GM21717 (cell line): ENCODE results near the gene WDR70.
"Not testable (repeated sequence)": the region's sequence is repeated elsewhere in the genome, so short reads cannot be mapped to it uniquely, and the experiment has no call there.

Experiments used
- ATAC-seq: cut with Tn5 transposase; IDR thresholded peaks from one replicate; pipeline ENCODE4 v1.9.1; 2021; ENCODE audit warnings: mild to moderate bottlenecking, moderate library complexity; ENCODE audit not compliant: unreplicated experiment

WDR70 gene

DNA sequence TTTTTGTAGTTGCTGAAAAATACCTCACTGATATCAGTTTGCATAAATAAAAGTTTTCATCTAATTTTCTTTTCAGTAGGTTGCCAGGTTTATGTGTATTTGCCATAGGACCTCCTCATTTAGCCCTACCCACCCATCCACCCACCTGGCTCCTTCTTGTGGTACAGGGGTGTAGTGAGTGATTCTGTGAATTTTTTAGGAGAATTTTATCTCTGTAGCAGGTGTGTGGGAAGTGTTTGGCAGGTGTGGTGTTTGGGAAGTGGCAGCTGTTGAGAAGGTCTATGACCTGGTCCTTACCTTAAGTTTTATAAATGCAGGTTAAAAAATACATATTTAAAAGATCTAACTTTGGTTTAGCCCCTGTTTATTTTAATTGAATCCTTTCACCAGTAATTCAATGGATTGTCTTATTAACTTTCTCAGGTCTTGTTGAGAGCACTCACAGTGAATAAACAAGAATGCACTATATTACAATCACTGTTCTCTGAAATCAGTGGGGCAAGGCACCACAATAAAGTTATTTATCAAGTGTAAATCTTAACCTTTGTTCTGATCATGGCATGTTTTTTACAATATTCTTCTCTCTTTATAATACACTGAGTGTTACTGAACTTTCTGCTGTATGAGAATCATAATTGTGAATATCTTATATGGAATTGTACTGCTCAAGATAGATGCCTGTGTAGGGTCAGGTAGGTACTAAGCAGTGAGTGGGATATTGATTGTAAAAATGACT is 189.1 kb downstream of the WDR70 start:
- no peak for ATAC-seq

DNA sequence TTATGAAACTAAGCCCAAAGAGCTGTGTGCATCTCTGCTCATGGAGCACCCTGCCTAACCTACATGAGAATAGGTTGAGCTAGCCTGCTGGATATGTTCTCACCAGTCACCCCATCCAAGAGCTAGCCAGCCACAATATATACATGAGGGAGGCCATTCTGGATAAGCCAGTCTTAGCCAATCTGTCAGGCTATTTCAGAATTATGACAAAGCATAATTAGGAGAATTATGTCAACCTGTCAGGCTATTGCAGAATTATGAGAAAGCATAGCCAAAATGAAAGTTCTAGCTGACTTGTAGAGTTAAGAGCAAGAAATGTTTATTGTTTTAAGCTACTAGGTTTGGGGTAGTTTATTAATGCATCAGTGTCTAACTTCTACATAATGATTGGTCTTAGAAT is 189.8 kb downstream of the WDR70 start:
- ATAC-seq, result no peak

DNA sequence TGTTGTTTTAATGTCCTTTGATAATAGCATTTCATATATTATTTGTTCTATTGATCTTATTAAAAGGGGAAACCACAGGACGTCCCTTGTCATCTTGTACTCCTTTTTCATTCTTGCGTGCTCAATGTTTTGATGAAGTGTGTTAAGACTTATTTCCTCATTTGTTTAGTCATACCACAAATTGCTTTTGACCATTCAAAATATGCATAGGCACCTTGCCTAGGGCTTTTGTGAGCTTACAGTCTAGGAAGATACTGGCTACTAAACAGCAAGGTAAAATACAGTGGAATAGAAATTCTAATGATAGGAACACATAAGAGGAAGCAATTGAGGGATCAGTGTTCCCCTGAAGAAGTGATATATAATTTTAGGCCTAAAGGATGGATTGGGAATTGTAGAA is 190.3 kb downstream of the WDR70 start:
- ATAC-seq, result no peak

DNA sequence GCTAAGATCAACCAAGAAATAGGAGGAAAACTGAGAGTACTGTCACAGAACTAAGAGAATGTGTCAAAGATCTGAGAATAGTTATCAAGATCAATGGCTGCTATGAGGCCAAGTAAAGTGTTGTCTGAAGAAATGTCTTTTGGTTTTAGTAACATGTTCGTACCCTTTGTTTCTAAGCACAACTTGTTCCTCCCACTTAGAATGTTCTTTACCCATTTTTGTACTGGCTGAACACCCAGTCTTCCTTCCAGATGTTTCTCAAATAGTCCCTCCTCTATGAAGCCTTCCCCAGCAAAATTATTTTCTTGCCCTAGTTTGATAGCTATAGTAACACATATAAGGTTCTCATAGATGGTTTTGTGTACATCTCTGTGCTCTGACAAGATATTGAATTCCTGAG is 191.5 kb downstream of the WDR70 start:
- ATAC-seq, result no peak

DNA sequence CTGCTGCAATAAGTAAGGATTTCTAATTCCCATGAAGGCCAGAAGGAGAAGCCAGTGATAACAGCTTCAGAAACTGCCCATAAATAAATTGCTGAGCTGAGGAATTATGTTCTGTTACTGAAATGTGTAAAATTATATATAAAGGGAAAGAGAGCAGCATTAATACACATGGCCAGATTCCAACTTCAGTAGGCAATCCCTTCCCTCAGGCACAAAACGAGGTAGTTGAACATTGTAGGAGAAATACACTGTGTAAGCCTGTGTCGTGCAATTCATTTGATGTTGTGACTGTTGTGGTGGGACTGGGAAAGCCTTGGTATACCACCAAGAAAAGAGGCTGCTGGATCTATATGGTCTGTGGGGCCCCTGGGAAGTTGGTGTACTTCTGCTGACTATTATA is 192.9 kb downstream of the WDR70 start:
- ATAC-seq, result no peak

DNA sequence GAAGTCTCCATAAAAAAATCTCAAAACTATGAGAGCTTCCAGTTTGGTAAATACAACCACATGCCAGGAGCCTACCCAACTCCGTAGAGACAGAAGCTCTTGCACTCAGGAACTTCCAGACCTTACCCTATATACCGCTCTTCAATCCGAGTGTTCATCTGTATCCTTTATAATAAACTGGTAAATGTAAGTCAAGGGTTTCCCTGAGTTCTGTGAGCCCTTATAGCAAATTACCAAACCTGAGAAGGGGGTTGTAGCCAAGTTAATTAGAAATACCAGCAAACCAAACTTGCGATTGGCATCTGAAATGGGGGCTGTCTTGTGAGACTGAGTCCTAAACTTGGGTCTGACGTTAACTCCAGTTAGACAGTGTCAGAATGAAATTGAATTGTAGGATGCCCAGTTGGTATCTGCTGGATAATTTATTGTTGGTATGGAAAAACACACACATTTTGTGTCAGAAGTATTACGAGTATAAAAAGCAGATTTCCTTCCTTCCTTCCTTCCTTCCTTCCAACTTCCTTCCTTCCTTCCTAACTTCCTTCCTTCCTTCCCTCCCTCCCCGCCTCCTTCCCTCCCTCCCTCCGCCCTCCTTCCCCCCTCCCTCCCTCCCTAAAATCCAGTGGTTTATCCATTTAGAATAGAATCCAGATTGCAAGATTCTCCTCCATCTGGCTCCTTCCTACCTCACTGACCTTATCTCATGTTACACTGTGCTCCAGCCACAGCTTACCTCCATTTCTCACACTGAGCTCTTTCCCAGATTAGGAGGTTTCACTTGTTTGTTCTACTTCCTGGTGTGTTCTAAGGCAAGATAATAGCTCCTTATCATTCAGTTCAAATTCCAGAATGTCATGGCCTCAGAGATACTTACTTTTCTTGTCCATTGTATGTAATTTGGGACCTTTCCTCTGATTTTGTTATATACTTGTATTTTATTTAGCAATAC is 196.7 kb downstream of the WDR70 start:
- no peak for ATAC-seq

DNA sequence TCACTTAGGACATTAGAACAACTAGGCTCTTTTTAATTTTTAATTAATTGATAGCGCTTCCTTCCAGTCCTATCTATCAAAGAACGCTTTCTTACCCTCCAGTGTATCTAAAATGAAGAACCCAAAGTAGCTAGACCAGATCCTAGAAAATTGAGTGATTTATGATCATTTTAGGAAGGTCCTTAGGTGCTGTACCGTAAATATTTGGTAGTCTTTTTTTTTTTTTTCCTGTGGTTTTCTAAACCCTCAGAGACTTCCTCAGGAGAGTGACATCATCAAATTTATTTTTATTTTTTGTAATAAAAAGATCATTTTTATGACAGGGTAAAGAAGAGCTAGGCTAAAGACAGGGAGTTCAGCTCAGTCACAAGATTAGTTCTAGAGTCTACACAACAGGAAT is 197.4 kb downstream of the WDR70 start:
- ATAC-seq, result no peak

DNA sequence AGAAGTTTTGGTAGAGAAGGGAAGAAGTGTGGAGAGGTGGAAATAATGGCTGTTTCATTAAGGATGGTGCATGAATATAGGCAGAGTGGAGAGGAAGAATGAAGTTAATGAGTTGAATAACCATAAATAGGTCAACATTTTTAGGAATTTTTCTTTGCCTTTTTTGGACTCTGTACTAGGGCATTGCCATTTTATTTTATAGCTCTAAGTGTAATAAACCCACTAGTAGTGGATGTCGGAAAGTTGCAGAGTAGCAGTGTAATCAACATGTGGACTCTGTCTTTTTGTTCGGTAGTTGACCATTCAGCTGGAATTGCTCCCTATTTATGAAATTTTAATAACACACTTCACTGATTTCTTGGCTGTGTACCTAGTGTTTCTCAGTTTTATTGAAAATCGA is 199.1 kb downstream of the WDR70 start:
- no peak for ATAC-seq

DNA sequence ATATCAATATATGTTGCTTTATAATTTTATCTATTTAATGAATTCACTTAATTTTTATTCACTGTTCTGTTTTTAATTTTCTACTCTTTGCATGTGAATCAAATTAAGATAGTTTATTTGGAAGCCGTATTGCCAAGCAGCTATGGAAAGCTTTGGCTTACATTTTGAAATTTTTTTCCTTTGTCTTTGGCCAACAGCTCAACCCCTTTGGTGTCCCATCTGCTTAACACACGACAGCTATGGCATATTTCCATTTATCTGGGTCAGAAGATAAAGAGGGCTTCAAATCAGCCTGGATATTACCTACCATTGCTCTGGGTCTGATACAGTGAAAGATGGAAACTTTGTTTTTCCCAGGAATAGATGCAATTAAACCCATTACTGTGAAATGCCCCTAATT is 201.0 kb downstream of the WDR70 start:
- ATAC-seq, result no peak

DNA sequence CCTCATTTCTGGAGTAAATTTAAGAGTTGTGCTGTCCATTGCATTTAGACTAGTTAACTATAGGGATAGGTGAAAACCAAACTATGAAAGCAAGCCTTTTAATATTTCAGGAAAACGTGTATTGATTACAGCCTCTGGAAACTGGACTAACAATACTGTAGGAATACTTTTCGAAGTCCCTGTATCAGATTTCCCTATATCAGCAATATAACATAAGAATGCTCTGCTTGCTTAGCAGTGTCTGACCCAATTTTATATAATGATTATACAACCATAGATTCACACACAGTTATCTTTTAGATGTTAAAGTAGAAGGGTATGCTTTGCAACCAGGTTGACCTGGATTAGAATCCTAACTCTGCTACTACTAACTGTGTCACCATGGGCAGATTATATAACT is 203.1 kb downstream of the WDR70 start:
- no peak for ATAC-seq

DNA sequence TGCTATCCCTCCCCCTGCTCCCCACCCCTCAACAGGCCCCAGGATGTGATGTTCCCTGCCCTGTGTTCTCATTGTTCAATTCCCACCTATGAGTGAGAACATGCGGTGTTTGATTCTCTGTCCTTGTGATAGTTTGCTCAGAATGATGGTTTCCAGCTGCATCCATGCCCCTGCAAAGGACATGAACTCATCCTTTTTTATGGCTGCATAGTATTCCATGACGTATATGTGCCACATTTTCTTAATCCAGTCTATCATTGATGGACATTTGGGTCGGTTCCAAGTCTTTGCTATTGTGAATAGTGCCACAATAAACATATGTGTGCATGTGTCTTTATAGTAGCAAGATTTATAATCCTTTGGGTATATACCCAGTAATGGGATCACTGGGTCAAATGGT is 214.2 kb downstream of the WDR70 start:
- ATAC-seq, result not testable (repeated sequence)

DNA sequence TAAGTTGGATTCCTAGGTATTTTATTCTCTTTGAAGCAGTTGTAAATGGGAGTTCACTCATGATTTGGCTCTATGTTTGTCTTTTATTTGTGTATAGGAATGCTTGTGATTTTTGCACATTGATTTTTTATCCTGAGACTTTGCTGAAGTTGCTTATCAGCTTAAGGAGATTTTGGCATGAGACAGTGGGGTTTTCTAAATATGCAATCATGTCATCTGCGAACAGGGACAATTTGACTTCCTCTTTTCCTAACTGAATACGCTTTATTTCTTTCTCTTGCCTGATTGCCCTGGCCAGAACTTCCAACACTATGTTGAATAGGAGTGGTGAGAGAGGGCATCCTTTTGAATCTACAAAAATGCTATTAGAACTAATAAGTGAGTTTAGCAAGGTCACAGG is 215.7 kb downstream of the WDR70 start:
- ATAC-seq, result not testable (repeated sequence)

DNA sequence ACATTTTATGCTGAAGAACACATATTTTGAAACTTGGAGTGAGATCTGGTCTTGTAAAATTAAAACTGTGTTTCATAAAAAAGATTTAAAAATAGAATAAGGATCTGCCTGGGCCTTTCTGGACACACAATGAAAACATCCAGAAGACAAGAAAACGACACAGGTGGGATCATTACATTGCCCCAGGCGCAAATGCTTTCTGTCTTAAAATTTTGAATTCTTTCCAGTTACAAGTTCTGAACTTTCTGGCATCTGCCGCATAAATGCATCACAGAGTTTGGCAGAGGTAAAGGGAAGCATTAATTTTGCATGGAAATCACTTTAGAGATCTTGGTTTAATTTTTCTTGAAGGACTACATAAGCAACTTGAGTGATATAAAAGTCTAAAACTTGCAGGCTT is 219.6 kb downstream of the WDR70 start:
- ATAC-seq, result no peak

DNA sequence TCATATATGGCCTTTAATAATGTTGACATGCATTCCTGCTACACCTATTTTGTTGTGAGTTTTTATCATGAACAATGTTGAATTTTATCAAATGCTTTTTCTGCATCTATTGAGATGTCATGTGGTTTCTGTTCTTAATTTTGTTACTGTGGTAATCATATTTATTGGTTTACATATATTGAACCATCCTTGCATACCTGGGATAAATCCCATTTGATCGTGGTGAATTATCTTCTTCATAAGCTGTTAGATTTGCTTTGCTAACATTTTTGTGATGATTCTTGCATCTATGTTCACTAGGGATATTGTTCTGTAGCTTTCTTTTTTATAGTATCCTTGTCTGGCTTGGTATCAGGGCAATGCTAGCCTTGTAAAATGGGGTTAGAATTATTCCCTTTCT is 222.0 kb downstream of the WDR70 start:
- no peak for ATAC-seq

DNA sequence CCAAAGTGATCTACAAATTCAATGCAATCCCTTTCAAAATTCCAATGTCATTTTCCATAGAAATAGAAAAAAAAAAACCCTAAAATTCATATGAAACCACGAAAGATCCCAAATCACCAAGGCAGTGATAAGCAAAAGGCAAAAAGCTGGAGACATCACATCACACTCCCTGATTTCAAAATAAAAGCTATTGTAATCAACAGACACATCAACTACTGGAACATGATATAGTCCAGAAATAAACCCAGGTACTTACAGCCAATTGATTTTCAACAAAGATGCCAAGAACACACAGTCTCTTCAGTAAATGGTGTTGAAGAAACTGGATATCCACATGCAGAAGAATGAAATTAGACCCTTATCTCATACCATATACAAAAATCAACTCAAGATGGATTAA is 224.0 kb downstream of the WDR70 start:
- no peak for ATAC-seq

DNA sequence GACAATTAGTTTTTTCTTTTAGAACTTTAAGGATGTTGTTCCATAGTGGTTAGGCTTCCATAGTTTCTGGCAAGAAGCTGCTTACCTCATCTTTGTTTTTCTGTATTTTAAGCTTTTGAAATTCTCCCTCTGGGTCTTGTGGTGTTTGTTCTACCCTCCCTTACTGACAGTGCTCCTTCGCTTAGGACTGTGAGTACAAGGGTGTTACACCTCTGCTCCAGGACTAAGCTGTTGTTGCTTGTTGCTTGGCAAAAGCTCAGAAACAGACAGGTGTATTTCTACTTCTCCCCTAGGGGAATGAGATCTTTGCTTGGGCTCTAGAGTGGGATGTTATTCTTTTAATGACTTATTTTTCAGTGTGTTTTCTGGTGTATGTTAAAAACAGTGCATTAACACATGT is 225.2 kb downstream of the WDR70 start:
- ATAC-seq, result no peak

DNA sequence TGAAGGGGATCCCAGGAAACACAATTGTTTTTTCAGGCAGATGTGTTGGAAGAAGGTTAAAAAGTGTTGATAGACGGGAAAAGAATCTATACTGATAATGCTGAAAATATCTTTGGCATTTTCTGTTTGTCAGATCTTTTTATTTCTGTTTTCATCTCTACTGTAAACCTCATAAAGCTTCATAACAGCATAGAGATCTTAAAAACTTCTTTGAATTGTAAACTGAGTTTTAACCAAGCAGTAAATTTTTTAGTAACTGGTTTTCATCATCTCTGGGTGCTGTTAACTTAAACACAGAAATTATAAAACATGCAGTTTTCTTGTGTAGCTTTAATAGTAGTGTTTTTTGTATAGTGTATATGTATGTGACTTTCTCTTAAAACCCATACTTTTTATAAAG is 227.0 kb downstream of the WDR70 start:
- no peak for ATAC-seq

DNA sequence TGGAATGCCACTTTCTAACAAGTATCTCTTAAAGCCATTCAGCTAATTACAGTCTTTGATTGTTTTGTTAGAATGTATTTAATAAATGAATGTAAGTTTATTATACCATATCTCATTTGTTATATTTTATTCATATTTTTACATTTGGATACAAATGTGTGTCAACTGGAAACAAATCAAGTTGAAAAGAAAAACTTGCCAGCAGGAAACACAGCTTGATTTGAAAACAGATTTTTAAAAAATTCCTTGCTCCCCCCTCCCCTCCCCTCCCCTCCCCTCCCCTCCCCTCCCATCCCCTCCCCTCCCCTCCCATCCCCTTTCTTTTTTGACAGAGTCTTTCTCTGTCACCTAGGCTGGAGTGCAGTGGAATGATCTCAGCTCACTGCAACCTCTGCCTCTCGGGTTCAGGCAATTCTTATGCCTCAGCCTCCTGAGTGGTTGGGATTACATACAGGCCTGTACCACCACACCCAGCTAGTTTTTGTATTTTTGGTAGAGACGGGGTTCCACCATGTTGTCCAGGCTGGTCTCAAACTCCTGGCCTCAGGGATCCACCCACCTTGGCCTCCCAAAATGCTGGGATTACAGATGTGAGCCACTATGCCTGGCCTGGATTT is 227.6 kb downstream of the WDR70 start:
- no peak for ATAC-seq

DNA sequence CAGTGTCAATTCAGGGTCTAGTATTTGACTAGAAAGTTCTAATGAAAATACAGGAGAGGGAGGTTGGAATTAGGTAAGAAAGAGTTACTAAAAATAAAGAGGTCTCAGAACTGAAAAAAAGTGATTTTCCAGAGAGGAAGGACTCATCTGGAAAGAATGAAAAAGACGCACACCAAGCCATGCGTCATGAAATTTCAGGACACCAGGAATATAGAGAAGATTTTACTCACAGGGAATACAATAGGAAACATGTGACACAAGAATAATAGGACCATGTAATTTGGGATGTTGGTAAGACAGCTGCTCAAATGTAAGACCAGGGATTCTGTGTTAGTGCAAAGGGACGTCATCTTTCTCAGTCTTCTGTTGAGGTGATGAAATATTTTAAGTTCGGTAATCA is 236.1 kb downstream of the WDR70 start:
- no peak for ATAC-seq

DNA sequence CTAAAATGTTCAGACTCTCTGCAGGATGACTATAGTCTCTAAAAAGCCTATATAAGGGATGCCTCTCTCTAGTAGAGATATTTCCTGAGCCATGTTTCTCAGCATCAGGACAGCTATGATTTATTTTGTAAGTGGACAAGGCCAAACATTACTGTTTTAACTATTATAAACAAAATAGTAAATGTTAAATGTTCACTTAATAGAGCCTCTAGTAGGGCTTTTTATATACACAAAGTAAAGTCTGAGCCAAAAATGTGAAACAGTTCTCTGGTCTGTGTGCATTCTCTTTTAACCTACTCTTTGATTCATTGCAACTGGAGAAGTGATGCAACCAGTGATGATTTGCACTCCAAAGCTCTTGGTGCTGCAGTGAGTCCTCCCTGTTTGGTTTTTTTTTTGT is 240.2 kb downstream of the WDR70 start:
- ATAC-seq, result no peak

DNA sequence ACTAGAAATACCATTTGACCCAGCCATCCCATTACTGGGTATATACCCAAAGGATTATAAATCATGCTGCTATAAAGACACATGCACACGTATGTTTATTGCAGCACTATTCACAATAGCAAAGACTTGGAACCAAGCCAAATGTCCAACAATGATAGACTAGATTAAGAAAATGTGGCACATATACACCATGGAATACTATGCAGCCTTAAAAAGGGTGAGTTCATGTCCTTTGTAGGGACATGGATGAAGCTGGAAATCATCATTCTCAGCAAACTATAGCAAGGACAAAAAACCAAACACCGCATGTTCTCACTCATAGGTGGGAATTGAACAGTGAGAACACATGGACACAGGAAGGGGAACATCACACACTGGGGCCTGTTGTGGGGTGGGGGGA is 243.2 kb downstream of the WDR70 start:
- ATAC-seq, result not testable (repeated sequence)

DNA sequence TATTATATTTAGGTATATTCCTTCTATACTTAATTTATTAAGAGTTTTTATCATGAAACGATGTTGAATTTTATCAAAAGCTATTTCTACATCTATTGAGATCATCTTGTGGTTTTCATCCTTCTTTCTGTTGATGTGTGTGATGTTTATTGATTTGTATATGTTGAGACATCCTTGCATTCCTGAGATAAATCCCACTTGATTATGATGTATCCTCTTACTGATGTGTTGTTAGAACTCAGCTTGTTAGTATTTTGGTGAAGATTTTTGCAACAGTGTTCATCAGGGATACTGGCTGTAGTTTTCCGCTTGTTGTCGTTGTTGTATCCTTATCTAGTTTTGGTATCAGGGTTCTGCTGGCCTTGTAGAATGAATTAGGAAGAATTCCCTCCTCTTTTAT is 247.1 kb downstream of the WDR70 start:
- ATAC-seq, result no peak
